ENCODE data around the gene DAZ3.
"Not testable (repeated sequence)": the region's sequence is repeated elsewhere in the genome, so short reads cannot be mapped to it uniquely, and the experiment has no call there.

- TF ChIP-seq POLR2A (IDR thresholded peaks at IDR 0.05; ENCODE audit: low read length); GATA1 (IDR thresholded peaks at IDR 0.05; ENCODE audit: low read depth, low read length): not testable (repeated sequence)
Measured at GRCh38 chrY:24824184-24824879, 11.1 kb upstream of the DAZ3 start.
